Stimulated activated CD4-positive, alpha-beta T cell treated with anti-CD3 and anti-CD28 coated beads, Interleukin-15, amount 100 ng/mL, for 48 hours (primary cell): ENCODE measurements around the gene CTSL.

Source experiments
- DNase-seq, 2 donors: peaks; one replicate each; pipeline ENCODE4 v3.0.0-alpha.2; 2020; ENCODE audit warnings: low read depth in 2 of 2

Gene CTSL

GRCh38 chr9:87725900-87726709 lies at the start of gene CTSL:
TSS of gene CTSL (plus strand) at chr9:87726119. CDS start at chr9:87727604, 1,485 bp downstream.
- DNase-seq, result peak in 1 of 2 donors; percentile 37

GRCh38 chr9:87676976-87677775 lies 48.7 kb upstream of the CTSL start:
- no peak for DNase-seq

- DNase-seq, result no peak
Observed at GRCh38 chr9:87677776-87678587, 47.9 kb upstream of the CTSL start.

GRCh38 chr9:87678650-87679355 lies 47.1 kb upstream of the CTSL start:
- peak in 1 of 2 donors; percentile 27 for DNase-seq

- no peak for DNase-seq
Observed at GRCh38 chr9:87681271-87682061, 44.5 kb upstream of the CTSL start.

GRCh38 chr9:87682085-87682484 lies 43.8 kb upstream of the CTSL start:
- no peak for DNase-seq

- DNase-seq, result no peak
Observed at GRCh38 chr9:87682618-87683017, 43.3 kb upstream of the CTSL start.

GRCh38 chr9:87683751-87684626 lies 41.9 kb upstream of the CTSL start:
- DNase-seq, result no peak

- DNase-seq, result no peak
Observed at GRCh38 chr9:87684627-87685219, 41.2 kb upstream of the CTSL start.

- no peak for DNase-seq
Observed at GRCh38 chr9:87685441-87685840, 40.5 kb upstream of the CTSL start.

GRCh38 chr9:87685871-87686519 lies 39.9 kb upstream of the CTSL start:
- DNase-seq, result no peak

- DNase-seq, result no peak
Observed at GRCh38 chr9:87686520-87687090, 39.3 kb upstream of the CTSL start.

GRCh38 chr9:87687207-87687606 lies 38.7 kb upstream of the CTSL start:
- no peak for DNase-seq

GRCh38 chr9:87694236-87694755 lies 31.6 kb upstream of the CTSL start:
- no peak for DNase-seq

- DNase-seq, result no peak
Observed at GRCh38 chr9:87695523-87695922, 30.4 kb upstream of the CTSL start.

- no peak for DNase-seq
Observed at GRCh38 chr9:87696641-87697040, 29.3 kb upstream of the CTSL start.

GRCh38 chr9:87698069-87698809 lies 27.7 kb upstream of the CTSL start:
- no peak for DNase-seq
